NT2/D1 (cell line): ENCODE measurements around the gene SCUBE3.

Source experiments
- DNase-seq: peaks from one replicate; pipeline ENCODE4 v3.0.0-alpha.2; 2011; ENCODE audit warnings: low read depth, low spot score
- H3K27me3 ChIP-seq: 2 replicates; pipeline ENCODE4 v1.6.0; 2011; ENCODE audit warnings: mild to moderate bottlenecking; ENCODE audit not compliant: insufficient read length, insufficient read depth
- H3K36me3 ChIP-seq: 2 replicates; pipeline ENCODE4 v1.6.1; 2011; ENCODE audit warnings: mild to moderate bottlenecking, low read length, mixed read lengths; ENCODE audit not compliant: insufficient read depth, insufficient read length
- H3K4me1 ChIP-seq: 2 replicates; pipeline ENCODE4 v1.5.1; 2011; ENCODE audit not compliant: insufficient read depth, insufficient read length
- H3K4me3 ChIP-seq: 2 replicates; pipeline ENCODE4 v1.5.1; 2011; ENCODE audit warnings: low read depth; ENCODE audit not compliant: insufficient read length
- H3K9ac ChIP-seq: 2 replicates; pipeline ENCODE4 v1.6.0; 2011; ENCODE audit warnings: low read depth; ENCODE audit not compliant: insufficient read length
- H3K9me3 ChIP-seq: 2 replicates; pipeline ENCODE4 v1.5.1; 2011; ENCODE audit warnings: mild to moderate bottlenecking, low read length; ENCODE audit not compliant: insufficient read depth
- SUZ12 ChIP-seq: IDR thresholded peaks from 2 replicates; pipeline ENCODE4 v1.6.1; 2011; ENCODE audit not compliant: insufficient read length, insufficient read depth; ENCODE audit errors: extremely low read depth
- YY1 ChIP-seq: IDR thresholded peaks from 2 replicates; pipeline ENCODE4 v1.6.1; 2011; ENCODE audit not compliant: insufficient read length, insufficient read depth
- ZNF274 ChIP-seq: IDR thresholded peaks from 2 replicates; pipeline ENCODE4 v1.6.1; 2011; ENCODE audit warnings: mild to moderate bottlenecking, low read depth, low read length

SCUBE3 gene

DNA sequence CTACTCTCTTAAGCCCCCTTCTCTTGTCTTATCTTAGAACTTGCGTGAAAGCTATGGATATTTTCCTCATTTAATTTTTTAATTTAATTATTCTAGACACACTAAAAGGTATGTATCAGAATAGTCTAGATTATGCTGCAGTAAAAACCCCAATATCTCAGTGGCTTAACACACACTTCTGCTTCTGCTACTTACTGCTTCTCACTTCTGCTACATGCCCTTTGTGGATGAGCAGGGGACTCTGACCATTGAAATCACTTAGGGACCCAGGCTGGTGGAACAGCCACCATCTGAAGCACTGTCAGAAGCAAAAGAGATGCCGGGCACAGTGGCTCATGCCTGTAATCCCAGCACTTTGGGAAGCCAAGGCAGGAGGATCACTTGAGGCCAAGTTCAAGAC, 27.2 kb upstream of the SCUBE3 start:
- no peak overlapping the region for H3K9ac ChIP-seq
- H3K9me3 ChIP-seq: no peaks in the 10 kb centered on the region
- TF ChIP-seq SUZ12 (no peak), YY1 (no peak), ZNF274 (no peak)
- no peak overlapping the region for H3K4me3 ChIP-seq
- no peaks in the 10 kb centered on the region for H3K27me3 ChIP-seq
- DNase-seq: no peak
- no peaks in the 10 kb centered on the region for H3K36me3 ChIP-seq
- H3K4me1 ChIP-seq: peaks cover 6% of the 10 kb centered on the region

DNA sequence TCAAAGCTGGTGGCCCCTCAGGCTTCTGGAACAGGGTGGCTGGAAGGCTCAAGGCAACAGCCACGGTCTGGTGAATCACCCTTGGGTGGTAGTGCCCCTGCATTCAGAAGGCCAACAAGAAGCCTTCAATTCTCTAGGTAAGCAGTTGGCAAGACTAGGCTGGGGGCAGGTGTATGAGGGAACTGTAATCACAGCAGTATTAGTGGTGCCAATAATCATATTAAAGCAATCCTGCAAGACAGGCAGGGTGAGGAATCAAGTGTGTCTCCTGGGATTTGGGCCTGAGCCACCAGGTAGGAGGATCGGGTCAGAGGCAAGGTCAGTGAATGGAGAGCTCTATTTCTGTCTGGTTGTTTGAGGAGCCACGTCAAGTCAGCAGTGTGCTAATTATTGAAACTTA, 24.9 kb upstream of the SCUBE3 start:
- Histone ChIP-seq H3K4me1 (peaks cover 5% of the 10 kb centered on the region), H3K27me3 (no peaks in the 10 kb centered on the region), H3K9ac (no peak overlapping the region), H3K36me3 (no peaks in the 10 kb centered on the region), H3K9me3 (no peaks in the 10 kb centered on the region), H3K4me3 (no peak overlapping the region)
- no peak for TF ChIP-seq SUZ12
- no peak for TF ChIP-seq ZNF274
- no peak for TF ChIP-seq YY1
- no peak for DNase-seq

DNA sequence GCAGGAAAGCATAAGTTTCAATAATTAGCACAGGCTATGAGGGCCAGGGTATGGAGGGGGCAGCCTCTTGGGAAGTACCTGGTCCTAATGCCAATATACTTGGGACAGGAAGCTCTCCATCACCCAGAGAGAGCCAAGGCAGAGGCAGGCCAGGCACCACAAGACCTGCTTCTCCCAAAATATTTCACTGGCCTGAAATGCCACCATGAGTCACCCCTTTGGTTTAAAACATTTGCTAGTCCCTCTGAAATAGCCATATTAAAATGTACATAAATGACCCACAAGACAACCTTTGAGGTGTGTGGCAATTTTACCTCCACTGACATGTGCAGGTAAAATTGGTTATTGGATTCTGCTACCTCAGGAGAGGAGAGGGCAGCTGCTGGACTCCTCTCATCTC, 23.4 kb upstream of the SCUBE3 start:
- H3K4me1 ChIP-seq: peaks cover 5% of the 10 kb centered on the region
- no peak for TF ChIP-seq SUZ12
- TF ChIP-seq ZNF274: no peak
- no peak for TF ChIP-seq YY1
- no peaks in the 10 kb centered on the region for H3K27me3 ChIP-seq
- H3K4me3 ChIP-seq: no peak overlapping the region
- no peaks in the 10 kb centered on the region for H3K36me3 ChIP-seq
- no peak for DNase-seq
- H3K9ac ChIP-seq: no peak overlapping the region
- H3K9me3 ChIP-seq: no peaks in the 10 kb centered on the region

DNA sequence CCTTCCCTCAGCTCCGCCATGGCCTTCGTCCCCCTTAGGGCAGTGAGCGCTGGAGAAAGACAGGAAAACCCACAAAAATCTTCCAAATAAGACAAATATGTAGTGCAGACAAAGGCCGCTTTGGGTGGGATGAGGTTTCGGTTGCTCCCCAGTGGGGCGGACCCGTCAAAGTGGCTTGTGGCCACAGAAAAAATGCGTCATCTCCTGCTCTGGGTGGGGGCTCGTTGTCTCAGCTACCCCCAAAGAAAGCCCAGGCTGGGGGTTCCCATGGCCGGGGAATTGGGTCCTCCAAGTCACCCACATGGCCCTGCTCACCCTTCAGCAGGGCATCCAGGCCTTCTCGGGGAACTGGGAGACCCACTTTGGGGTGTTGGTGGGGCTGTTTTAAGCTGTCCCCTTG, 21.9 kb upstream of the SCUBE3 start:
- Histone ChIP-seq H3K4me1 (peaks cover 2% of the 10 kb centered on the region), H3K36me3 (no peaks in the 10 kb centered on the region), H3K4me3 (no peak overlapping the region), H3K9me3 (no peaks in the 10 kb centered on the region), H3K9ac (no peak overlapping the region), H3K27me3 (no peaks in the 10 kb centered on the region)
- DNase-seq: no peak
- TF ChIP-seq SUZ12: no peak
- no peak for TF ChIP-seq YY1
- TF ChIP-seq ZNF274: no peak

DNA sequence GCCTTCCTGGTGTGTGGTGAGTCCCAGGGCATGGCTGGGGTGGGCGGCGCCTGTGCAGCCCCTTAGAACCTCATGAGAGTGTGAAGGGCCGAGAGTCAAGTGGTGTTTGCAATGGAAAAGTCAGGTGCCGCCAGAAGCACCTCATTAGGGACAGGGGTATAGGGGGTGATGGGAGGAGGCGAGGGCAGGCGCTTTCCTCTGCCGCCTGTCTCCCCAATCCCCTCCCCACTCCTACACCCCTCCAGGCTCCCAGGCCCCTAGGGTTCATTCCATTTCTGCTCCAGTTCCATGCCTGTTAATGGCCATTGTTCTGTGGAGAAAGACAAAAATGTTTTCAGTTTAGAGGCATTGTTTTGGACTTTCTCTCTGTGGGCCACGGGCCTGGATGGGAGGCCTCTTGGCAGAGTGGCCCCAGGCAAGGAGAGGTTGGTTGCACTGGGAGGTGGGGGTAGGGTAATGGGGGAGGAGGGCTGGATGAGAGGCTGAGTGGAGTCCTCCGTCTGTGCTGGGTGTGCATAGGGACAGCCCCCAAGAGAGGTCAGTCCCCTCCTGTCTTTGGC, 21.4 kb upstream of the SCUBE3 start:
- Histone ChIP-seq H3K9me3 (no peaks in the 10 kb centered on the region), H3K9ac (no peak overlapping the region), H3K36me3 (no peaks in the 10 kb centered on the region), H3K4me1 (peaks cover 2% of the 10 kb centered on the region), H3K27me3 (no peaks in the 10 kb centered on the region), H3K4me3 (no peak overlapping the region)
- no peak for DNase-seq
- no peak for TF ChIP-seq YY1
- no peak for TF ChIP-seq SUZ12
- TF ChIP-seq ZNF274: no peak

DNA sequence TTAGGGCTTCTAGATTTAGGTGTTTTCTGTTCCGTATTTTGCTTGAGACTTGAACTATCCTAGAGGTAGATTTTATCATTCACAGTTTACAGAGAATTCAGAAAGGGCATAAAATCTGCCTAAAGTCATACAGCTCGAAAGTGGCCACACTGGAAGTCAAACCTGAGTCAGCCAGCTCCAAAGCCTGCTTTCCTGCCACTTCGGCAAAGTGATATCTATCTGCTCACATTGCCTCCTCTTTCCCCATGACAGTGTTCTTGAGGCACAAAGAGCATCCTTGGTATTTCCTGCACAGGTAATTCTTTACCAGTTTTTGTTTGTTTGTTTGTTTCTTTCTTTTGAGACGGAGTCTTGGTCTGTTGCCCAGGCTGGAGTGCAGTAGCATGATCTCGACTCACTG, 19.4 kb upstream of the SCUBE3 start:
- no peaks in the 10 kb centered on the region for H3K36me3 ChIP-seq
- DNase-seq: no peak
- no peak overlapping the region for H3K4me3 ChIP-seq
- H3K9me3 ChIP-seq: no peaks in the 10 kb centered on the region
- no peaks in the 10 kb centered on the region for H3K27me3 ChIP-seq
- no peak overlapping the region for H3K9ac ChIP-seq
- peaks cover 2% of the 10 kb centered on the region for H3K4me1 ChIP-seq
- TF ChIP-seq ZNF274 (no peak), YY1 (no peak), SUZ12 (no peak)

DNA sequence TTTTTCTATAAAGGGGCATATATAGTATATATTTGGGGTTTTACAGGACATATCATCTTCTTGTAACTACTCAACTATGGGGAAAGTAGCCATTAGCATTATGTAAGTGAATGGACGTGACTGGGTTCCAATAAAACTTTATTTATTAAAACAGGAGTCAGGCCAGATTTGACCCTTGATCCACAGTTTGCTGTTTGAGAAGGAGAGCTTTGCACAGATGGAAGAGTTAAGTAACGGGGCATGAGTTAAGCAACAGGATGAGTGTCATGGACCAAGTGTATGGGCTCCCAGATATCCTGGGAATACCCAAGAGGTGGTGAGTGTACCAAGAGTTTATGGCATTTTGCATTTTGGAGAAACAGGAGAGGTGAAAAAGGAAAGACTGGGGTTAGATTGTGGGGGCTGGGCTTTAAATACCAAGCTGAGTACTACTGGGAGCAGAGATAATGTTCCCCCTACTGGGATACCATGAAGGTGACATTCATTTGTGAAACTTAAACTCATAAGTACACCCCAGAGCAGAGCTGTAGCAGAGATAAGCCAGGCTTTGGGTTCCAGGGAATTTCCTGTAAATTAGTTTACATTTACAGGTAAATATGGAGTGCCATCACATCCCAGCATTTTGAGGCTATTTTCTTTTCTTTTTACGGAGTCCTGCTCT, 18.5 kb upstream of the SCUBE3 start:
- Histone ChIP-seq H3K4me3 (no peak overlapping the region), H3K27me3 (peaks cover 3% of the 10 kb centered on the region), H3K4me1 (peaks cover 2% of the 10 kb centered on the region), H3K36me3 (no peaks in the 10 kb centered on the region), H3K9me3 (no peaks in the 10 kb centered on the region), H3K9ac (no peak overlapping the region)
- TF ChIP-seq YY1 (no peak), SUZ12 (no peak), ZNF274 (no peak)
- DNase-seq: no peak
